Thyroid gland (tissue), 4 donors: ENCODE data around the gene ERF. TPM values are rescaled to one million over a fixed set of nuclear protein-coding genes. Genes with fewer than 3 reads are reported as not detected.
"Not testable (repeated sequence)": the region's sequence is repeated elsewhere in the genome, so short reads cannot be mapped to it uniquely, and the experiment has no call there.

Source experiments
- DNase-seq, 2 donors: peaks; one replicate each; pipeline ENCODE4 v3.0.0-alpha.2; 2019
- H3K27ac ChIP-seq, 3 donors: fragments of 200-600 bp; sonication (generic); 1 replicate in 2 of 3; 2 replicates in 1 of 3; pipeline ENCODE4 v1.5.1; 2016 to 2019; ENCODE audit warnings: mild to moderate bottlenecking in 1 of 3, moderate library complexity in 1 of 3
- H3K27me3 ChIP-seq: fragments of 200-600 bp; sonication (generic); one replicate; pipeline ENCODE4 v1.5.1; 2019
- H3K36me3 ChIP-seq, 2 donors: fragments of 200-600 bp; sonication (generic); one replicate each; pipeline ENCODE4 v1.5.1; 2016 to 2019
- H3K4me1 ChIP-seq, 2 donors: fragments of 200-600 bp; sonication (generic); one replicate each; pipeline ENCODE4 v1.5.1; 2017 to 2019
- H3K4me3 ChIP-seq, 3 donors: fragments of 200-600 bp; sonication (generic); replicated peaks in 1 of 3; 1 replicate in 2 of 3; 2 replicates in 1 of 3; pipeline ENCODE4 v1.5.1; 2016; ENCODE audit warnings: mild to moderate bottlenecking in 1 of 3
- H3K9me3 ChIP-seq: fragments of 200-600 bp; sonication (generic); one replicate; pipeline ENCODE4 v1.5.1; 2017
- CTCF ChIP-seq, 6 experiments: fragments of 200-600 bp in 3 of 6; fragments of 450-650 bp in 3 of 6; sonication (generic) in 3 of 6; IDR thresholded peaks; one replicate each; pipeline ENCODE4 v1.5.1; 2016 to 2019; ENCODE audit warnings: antibody characterized with exemption in 6 of 6, mild to moderate bottlenecking in 2 of 6, inconsistent platforms in 1 of 6, moderate library complexity in 1 of 6
- POLR2A ChIP-seq, 2 donors: fragments of 450-650 bp; IDR thresholded peaks; one replicate each; pipeline ENCODE4 v1.6.1; 2017; ENCODE audit warnings: antibody characterized with exemption in 2 of 2, mild to moderate bottlenecking in 2 of 2, moderate library complexity in 1 of 2
- WGBS, 2 donors: methylation state at CpG; one replicate each; pipeline ENCODE4 v1.1.5; 2017; 5-methylcytosine and 5-hydroxymethylcytosine counted together
- intact Hi-C: fragments of 100-400 bp; cut with DNase I; formaldehyde crosslinking; loops from one replicate; pipeline ENCODE4 v1.15.1; 2023
- total RNA-seq, 4 donors: library from RNA; depleted of rRNA; stranded (reverse); fragments of >200 nt; gene quantifications; one replicate each; pipeline ENCODE4 v1.2.3, GENCODE V29; 2016

The ERF gene
- total RNA-seq, 4 donors from 2014 or later = 27.5 to 50.2 (median 39.2) TPM

GRCh38 chr19:42267644-42268141, 12.8 kb upstream of the ERF start:
- TF ChIP-seq POLR2A (IDR thresholded peaks at IDR 0.05) (no peak), CTCF (IDR thresholded peaks at IDR 0.05) (peak in 1 of 6 experiments; percentile 2)
- H3K9me3 ChIP-seq = no peaks in the 10 kb centered on the region
- no peak for DNase-seq
- 7 to 9% methylated on average over 7 to 13 of the region's 13 CpGs for WGBS, 2 donors
- H3K36me3 ChIP-seq = peaks cover 7% of the 10 kb centered on the region in 2 donors
- H3K27me3 ChIP-seq = no peaks in the 10 kb centered on the region
- H3K27ac ChIP-seq = peak overlapping the region; percentile 96 to 100 (median 99)
- intact Hi-C loops = no loop called here
- peaks cover 20 to 29% of the 10 kb centered on the region in 2 donors for H3K4me1 ChIP-seq
- H3K4me3 ChIP-seq = peak overlapping the region; percentile 4 to 66 (median 4)

DNA sequence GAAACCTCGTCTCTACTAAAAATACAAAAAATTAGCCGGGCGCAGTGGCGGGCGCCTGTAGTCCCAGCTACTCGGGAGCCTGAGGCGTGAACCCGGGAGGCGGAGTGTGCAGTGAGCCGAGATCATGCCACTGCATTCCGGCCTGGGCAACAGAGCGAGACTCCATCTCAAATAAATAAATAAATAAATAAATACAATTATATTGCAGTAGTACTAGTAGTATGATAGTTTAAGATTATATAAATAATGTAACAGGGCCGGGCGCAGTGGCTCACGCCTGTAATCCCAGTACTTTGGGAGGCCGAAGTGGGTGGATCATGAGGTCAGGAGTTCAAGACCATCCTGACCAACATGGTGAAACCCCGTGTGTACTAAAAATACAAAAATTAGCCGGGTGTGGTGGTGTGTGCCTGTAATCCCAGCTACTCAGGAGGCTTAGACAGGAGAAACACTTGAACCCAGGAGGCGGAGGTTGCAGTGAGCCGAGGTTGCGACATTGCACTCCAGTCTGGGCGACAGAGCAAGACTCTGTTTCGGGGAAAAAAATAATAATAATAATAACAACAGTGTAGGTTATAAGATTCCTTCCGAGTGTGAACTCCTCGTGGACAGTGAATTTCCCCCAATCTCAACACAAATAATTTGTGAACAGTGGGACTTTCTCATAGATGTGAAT, 12.1 kb upstream of the ERF start:
- intact Hi-C loops, H3K27ac ChIP-seq, H3K36me3 ChIP-seq, H3K9me3 ChIP-seq, H3K27me3 ChIP-seq, DNase-seq, H3K4me3 ChIP-seq: not testable (repeated sequence)
- WGBS, 2 donors = 87% methylated on average over 25 of the region's 25 CpGs
- peaks cover 20 to 29% of the 10 kb centered on the region in 2 donors for H3K4me1 ChIP-seq

- intact Hi-C loops, H3K9me3 ChIP-seq, H3K4me3 ChIP-seq, H3K27me3 ChIP-seq, H3K27ac ChIP-seq, DNase-seq, H3K36me3 ChIP-seq: not testable (repeated sequence)
- peaks cover 19 to 21% of the 10 kb centered on the region in 2 donors for H3K4me1 ChIP-seq
- WGBS, 2 donors = 89 to 90% methylated on average over 4 of the region's 4 CpGs
These were observed 11.2 kb upstream of the ERF start for GRCh38 chr19:42266105-42266504.

DNA sequence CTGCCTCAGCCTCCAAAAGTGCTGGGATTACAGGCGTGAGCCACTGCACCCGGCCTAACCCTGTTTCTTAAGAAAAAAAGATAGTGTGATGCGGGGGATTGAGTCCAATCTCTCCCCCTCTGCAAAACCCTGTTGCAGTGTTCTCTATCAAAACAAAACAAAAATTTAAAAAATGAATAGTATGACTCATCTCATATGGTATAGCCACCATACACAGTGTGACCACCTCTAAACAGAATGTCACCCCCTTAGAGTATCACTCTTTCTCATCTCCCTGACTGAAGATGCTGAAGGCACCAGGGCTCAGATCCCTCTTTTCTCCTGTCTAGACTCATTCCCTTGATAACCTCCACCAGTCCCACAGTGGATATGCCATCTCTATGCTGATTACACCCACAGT, 6.8 kb upstream of the ERF start:
- TF ChIP-seq CTCF (IDR thresholded peaks at IDR 0.05) = no peak
- no peaks in the 10 kb centered on the region for H3K9me3 ChIP-seq
- WGBS, 2 donors = 88 to 92% methylated on average over 3 of the region's 3 CpGs
- intact Hi-C loops = no loop called here
- no peak for DNase-seq
- H3K36me3 ChIP-seq = no peaks in the 10 kb centered on the region
- H3K4me1 ChIP-seq = peaks cover 0 to 1% of the 10 kb centered on the region in 2 donors
- no peak overlapping the region for H3K27ac ChIP-seq
- H3K4me3 ChIP-seq = no peak overlapping the region
- H3K27me3 ChIP-seq = no peaks in the 10 kb centered on the region

GRCh38 chr19:42257842-42258241, 2.9 kb upstream of the ERF start:
- DNase-seq, H3K27ac ChIP-seq, intact Hi-C loops, H3K36me3 ChIP-seq, H3K9me3 ChIP-seq, H3K27me3 ChIP-seq, H3K4me3 ChIP-seq: not testable (repeated sequence)
- H3K4me1 ChIP-seq = peaks cover 8 to 19% of the 10 kb centered on the region in 2 donors
- WGBS, 2 donors = 82 to 83% methylated on average over 3 of the region's 3 CpGs

DNA sequence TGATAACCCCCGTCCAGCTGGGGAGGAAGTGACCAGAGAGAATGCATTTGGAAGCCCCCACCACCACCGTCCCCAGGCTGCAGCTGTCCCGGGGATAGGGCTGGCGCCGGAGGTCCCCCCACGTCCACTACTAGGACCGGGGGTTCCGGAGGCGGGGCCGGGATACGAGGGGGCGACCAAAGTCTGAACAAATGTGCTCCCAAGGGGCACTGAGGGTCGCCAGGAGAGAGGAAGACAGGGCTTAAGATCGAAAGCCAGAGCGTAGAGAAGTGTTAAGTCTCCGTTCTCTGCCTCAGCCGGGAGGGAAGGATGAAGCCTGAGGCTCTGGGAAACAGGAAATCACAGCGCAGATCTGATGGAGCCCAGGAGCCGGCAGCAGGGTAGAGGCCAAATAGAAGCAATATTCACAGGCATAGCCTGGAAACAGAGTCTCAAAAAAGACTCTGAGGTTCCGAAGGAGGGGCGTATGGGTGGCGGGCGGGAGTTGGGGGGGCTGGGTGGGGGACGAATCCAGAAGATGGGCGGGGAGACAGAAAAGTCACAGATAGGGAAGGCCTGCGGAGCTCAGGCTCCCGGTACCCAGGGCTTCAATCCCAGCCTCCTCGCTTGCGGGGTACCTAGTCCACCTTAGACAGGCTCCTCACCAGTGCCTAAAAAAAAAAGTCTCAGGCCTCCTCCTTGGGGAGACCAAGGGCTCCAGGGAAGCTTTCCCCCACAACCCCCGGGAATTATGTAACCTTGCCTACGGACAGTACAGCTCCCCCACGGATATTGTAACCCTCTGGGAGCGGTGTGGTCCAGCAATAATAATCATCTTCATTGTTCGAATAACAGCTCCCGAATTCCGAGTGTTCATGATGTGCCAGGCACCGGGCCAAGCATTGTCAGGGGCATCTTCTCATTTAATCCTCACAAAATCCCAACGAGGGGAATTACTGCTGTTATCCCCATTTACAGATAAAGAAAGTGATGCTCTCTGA, 1.1 kb upstream of the ERF start:
- Histone ChIP-seq H3K9me3 (no peaks in the 10 kb centered on the region), H3K36me3 (no peaks in the 10 kb centered on the region), H3K4me3 (peak overlapping the region; percentile 27 to 93 (median 78)), H3K4me1 (peaks cover 23 to 37% of the 10 kb centered on the region in 2 donors), H3K27ac (peak overlapping the region; percentile 85 to 97 (median 97)), H3K27me3 (no peaks in the 10 kb centered on the region)
- 11 to 12% methylated on average over 32 to 35 of the region's 38 CpGs for WGBS, 2 donors
- peak; percentile 31 to 38 for DNase-seq
- intact Hi-C loops = no loop called here
- TF ChIP-seq CTCF (IDR thresholded peaks at IDR 0.05) (no peak), POLR2A (IDR thresholded peaks at IDR 0.05) (peak in 1 of 2 donors; percentile 25)
